Left renal pelvis (tissue), 4 donors: ENCODE results near the gene GMEB2. TPM values are rescaled to one million over a fixed set of nuclear protein-coding genes. Genes with fewer than 3 reads are reported as not detected.
"Not testable (repeated sequence)": the region's sequence is repeated elsewhere in the genome, so short reads cannot be mapped to it uniquely, and the experiment has no call there.

Source experiments
- DNase-seq, 4 donors: peaks; one replicate each; pipeline ENCODE4 v3.0.0-alpha.2; 2013; ENCODE audit warnings: low read depth in 4 of 4, low spot score in 3 of 4
- polyA plus RNA-seq, 4 donors: library from polyadenylated mRNA; unstranded; fragments of 120-200 nt; gene quantifications; one replicate each; pipeline ENCODE4 v1.2.1, GENCODE V29; 2013; ENCODE audit not compliant: insufficient read length in 4 of 4

The GMEB2 gene
- polyA plus RNA-seq, 4 donors: 8.9 to 13.8 (median 9.3) TPM

- no peak for DNase-seq
These were observed 9.0 kb downstream of the GMEB2 start for GRCh38 chr20:63617876-63618265.

GRCh38 chr20:63617092-63617875 lies 9.6 kb downstream of the GMEB2 start:
- DNase-seq: no peak

- not testable (repeated sequence) for DNase-seq
These were observed 12.9 kb downstream of the GMEB2 start for GRCh38 chr20:63613863-63614594.

GRCh38 chr20:63612276-63612931 lies 14.5 kb downstream of the GMEB2 start:
- no peak for DNase-seq

GRCh38 chr20:63611646-63612045 lies 15.3 kb downstream of the GMEB2 start:
- no peak for DNase-seq

- DNase-seq: no peak
These were observed 16.1 kb downstream of the GMEB2 start for GRCh38 chr20:63610581-63611435.

GRCh38 chr20:63606686-63607085 lies 20.2 kb downstream of the GMEB2 start:
- DNase-seq: no peak

- DNase-seq: no peak
These were observed 24.6 kb downstream of the GMEB2 start for GRCh38 chr20:63602321-63602720.

GRCh38 chr20:63601679-63602078 lies 25.2 kb downstream of the GMEB2 start:
- not testable (repeated sequence) for DNase-seq

GRCh38 chr20:63599396-63600050 lies 27.4 kb downstream of the GMEB2 start:
- DNase-seq: no peak

GRCh38 chr20:63598479-63599395 lies 28.2 kb downstream of the GMEB2 start:
- no peak for DNase-seq

GRCh38 chr20:63597651-63598478 lies 29.0 kb downstream of the GMEB2 start:
- no peak for DNase-seq

- no peak for DNase-seq
These were observed 30.5 kb downstream of the GMEB2 start for GRCh38 chr20:63596423-63596822.

GRCh38 chr20:63595416-63596127 lies 31.3 kb downstream of the GMEB2 start:
- DNase-seq: no peak

- DNase-seq: no peak
These were observed 32.8 kb downstream of the GMEB2 start for GRCh38 chr20:63594043-63594561.

GRCh38 chr20:63592661-63593060 lies 34.2 kb downstream of the GMEB2 start:
- DNase-seq: no peak

- DNase-seq: no peak
These were observed 35.0 kb downstream of the GMEB2 start for GRCh38 chr20:63591786-63592355.
